Heart left ventricle (tissue), 16 donors: ENCODE results near the gene TRPM1. TPM values are rescaled to one million over a fixed set of nuclear protein-coding genes. Genes with fewer than 3 reads are reported as not detected.

ENCODE experiments used
- ATAC-seq, 4 donors: fragments of 200-7000 bp; cut with Tn5 transposase; one replicate each; pipeline ENCODE4 v1.9.1; 2020 to 2022; ENCODE audit warnings: moderate library complexity in 4 of 4, mild to moderate bottlenecking in 3 of 4, moderate number of reproducible peaks in 1 of 4
- DNase-seq, 5 donors: peaks; one replicate each; pipeline ENCODE4 v3.0.0-alpha.2; 2020
- H3K27ac ChIP-seq, 12 donors: fragments of 200-600 bp; sonication (generic) in 4 of 12; one replicate each; pipeline versions ENCODE4 v1.5.0 to v1.8.0; 2016 to 2022; ENCODE audit warnings: mild to moderate bottlenecking in 2 of 12
- H3K27me3 ChIP-seq, 9 donors: fragments of 200-600 bp; sonication (generic) in 2 of 9; one replicate each; pipeline versions ENCODE4 v1.5.1 to v1.8.0; 2016 to 2022; ENCODE audit warnings: mild to moderate bottlenecking in 3 of 9
- H3K36me3 ChIP-seq, 9 donors: fragments of 200-600 bp; sonication (generic) in 2 of 9; one replicate each; pipeline versions ENCODE4 v1.5.0 to v1.8.0; 2018 to 2022; ENCODE audit warnings: mild to moderate bottlenecking in 2 of 9
- H3K4me1 ChIP-seq, 12 donors: fragments of 200-600 bp; sonication (generic) in 4 of 12; one replicate each; pipeline versions ENCODE4 v1.5.0 to v1.8.0; 2016 to 2022; ENCODE audit warnings: mild to moderate bottlenecking in 3 of 12
- H3K4me3 ChIP-seq, 12 donors: fragments of 200-600 bp; sonication (generic) in 4 of 12; one replicate each; pipeline versions ENCODE4 v1.5.0 to v1.8.0; 2017 to 2022; ENCODE audit warnings: mild to moderate bottlenecking in 9 of 12, moderate library complexity in 4 of 12
- H3K9me3 ChIP-seq, 12 donors: fragments of 200-600 bp; sonication (generic) in 4 of 12; one replicate each; pipeline versions ENCODE4 v1.5.0 to v1.8.0; 2016 to 2022; ENCODE audit warnings: mild to moderate bottlenecking in 1 of 12
- CTCF ChIP-seq, 12 donors: fragments of 200-600 bp; sonication (generic) in 4 of 12; IDR thresholded peaks; one replicate each; pipeline versions ENCODE4 v1.5.0 to v1.8.0; 2018 to 2022; ENCODE audit warnings: antibody characterized with exemption in 12 of 12, mild to moderate bottlenecking in 5 of 12
- POLR2A ChIP-seq, 2 donors: fragments of 450-650 bp; IDR thresholded peaks; one replicate each; pipeline ENCODE4 v1.6.1; 2017; ENCODE audit warnings: antibody characterized with exemption in 2 of 2, mild to moderate bottlenecking in 2 of 2, moderate library complexity in 2 of 2
- WGBS, 4 donors: extraction: QIAGEN DNeasy Blood & Tissue Kit in 2 of 4; methylation state at CpG; one replicate each; pipeline versions ENCODE4 v1.1.5 to v1.1.7; 2013 to 2018; 5-methylcytosine and 5-hydroxymethylcytosine counted together
- intact Hi-C, 10 donors: fragments of 100-400 bp; cut with DNase I; formaldehyde crosslinking; loops; one replicate each; pipeline versions ENCODE4 v1.11.1 to v1.14.2; 2022
- polyA plus RNA-seq, 2 donors: library from polyadenylated mRNA; stranded (reverse); fragments of 200-250 nt; gene quantifications; one replicate each; pipeline ENCODE4 v1.2.3, GENCODE V29; 2013
- total RNA-seq, 9 donors: library from RNA; depleted of rRNA in 2 of 9; stranded (reverse); fragments of >200 nt in 2 of 9; fragmentation: NEBNext Ultra II Directional in 3 of 9; extraction: Animal tissue kit (Norgen Biotek cat#: 25700) in 3 of 9; gene quantifications; one replicate each; pipeline versions ENCODE4 v1.1.0 to v1.2.4, GENCODE V29; 2016 to 2023
- donor health status: ischemic (EF 13 %, LVEDD 7.1; RV severe dilation, severe dysfunction).
- donor health status: healthy with polysubstance abuse.
- donor health status: DM: no; HTN: yes; CAD: no.
- donor health status: DM: no; HTN: no; CAD: no.
- donor health status: ischemic (EF 25% LVEDD 6.9; RV normal size, moderate dysfunction).
- donor health status: ischemic (EF 25% LVEDD 5.7; RV mildly dilated, moderate dysfunction).
- donor health status: healthy.
- donor health status: DM: yes; HTN: yes; CAD: no.
- donor health status: ischemic (EF 35%, LVEDD 5.7; RV mildly dilated, moderate dysfunction).
- donor health status: nonischemic (EF 11% LVEDD 7.7; RV severe dilation, severe dysfunction).
- donor health status: DM: yes; HTN: yes; CAD: no.
- donor health status: PGD.
- donor health status: ischemic (EF 29% LVEDD 5.4; RV normal size, mild dysfunction).
- donor health status: nonischemic (EF 23%, LVEDD 6.1; RV moderate dilation, normal function).

TRPM1 gene
- total and polyA plus RNA-seq, 11 donors, result 0.25 TPM; not detected in 10

GRCh38 chr15:31045606-31046005 is 55.9 kb downstream of the TRPM1 start:
- Histone ChIP-seq H3K27me3 (no peaks in the 10 kb centered on the region), H3K4me3 (no peak overlapping the region), H3K36me3 (no peaks in the 10 kb centered on the region), H3K27ac (no peak overlapping the region), H3K9me3 (no peaks in the 10 kb centered on the region), H3K4me1 (peaks cover 0 to 17% (median 0%) of the 10 kb centered on the region in 12 donors)
- DNase-seq (no peak), ATAC-seq (no peak)
- TF ChIP-seq CTCF (IDR thresholded peaks at IDR 0.05) (no peak), POLR2A (IDR thresholded peaks at IDR 0.05) (no peak)
- intact Hi-C loops, result no loop called here
- 83 to 89% (median 86%) methylated on average over 3 of the region's 3 CpGs for WGBS, 4 donors

GRCh38 chr15:31042751-31043150 is 58.8 kb downstream of the TRPM1 start:
- Histone ChIP-seq H3K4me1 (no peaks in the 10 kb centered on the region), H3K36me3 (no peaks in the 10 kb centered on the region), H3K4me3 (no peak overlapping the region), H3K9me3 (peaks cover 0 to 6% (median 0%) of the 10 kb centered on the region in 12 donors), H3K27me3 (no peaks in the 10 kb centered on the region), H3K27ac (no peak overlapping the region)
- ATAC-seq (no peak), DNase-seq (no peak)
- no peak for TF ChIP-seq POLR2A (IDR thresholded peaks at IDR 0.05)
- no peak for TF ChIP-seq CTCF (IDR thresholded peaks at IDR 0.05)
- 45 to 53% (median 47%) methylated on average over 2 of the region's 2 CpGs for WGBS, 4 donors
- intact Hi-C loops, result no loop called here

- H3K27ac ChIP-seq, result no peak overlapping the region
- TF ChIP-seq CTCF (IDR thresholded peaks at IDR 0.05), result no peak
- no peak for TF ChIP-seq POLR2A (IDR thresholded peaks at IDR 0.05)
- ATAC-seq, result no peak
- no peak overlapping the region for H3K4me3 ChIP-seq
- no peaks in the 10 kb centered on the region for H3K27me3 ChIP-seq
- no peaks in the 10 kb centered on the region for H3K4me1 ChIP-seq
- no peak for DNase-seq
- H3K36me3 ChIP-seq, result no peaks in the 10 kb centered on the region
- intact Hi-C loops, result no loop called here
- WGBS, 4 donors, result 88 to 96% (median 95%) methylated on average over 4 of the region's 4 CpGs
- H3K9me3 ChIP-seq, result peaks cover 0 to 6% (median 0%) of the 10 kb centered on the region in 12 donors
These were observed 59.9 kb downstream of the TRPM1 start for GRCh38 chr15:31041610-31042009.

GRCh38 chr15:31040611-31041010 is 60.9 kb downstream of the TRPM1 start:
- WGBS, 4 donors, result 93 to 96% (median 94%) methylated on average over 8 of the region's 8 CpGs
- TF ChIP-seq POLR2A (IDR thresholded peaks at IDR 0.05), result no peak
- TF ChIP-seq CTCF (IDR thresholded peaks at IDR 0.05), result no peak
- intact Hi-C loops, result no loop called here
- Histone ChIP-seq H3K27ac (no peak overlapping the region), H3K9me3 (peaks cover 0 to 6% (median 0%) of the 10 kb centered on the region in 12 donors), H3K4me1 (no peaks in the 10 kb centered on the region), H3K27me3 (no peaks in the 10 kb centered on the region), H3K4me3 (no peak overlapping the region), H3K36me3 (no peaks in the 10 kb centered on the region)
- DNase-seq, result no peak
- ATAC-seq, result no peak
